Adrenal gland (tissue), 5 donors: ENCODE measurements around the gene C10orf90.

Source experiments
- CTCF ChIP-seq, 6 experiments: fragments of 450-650 bp in 4 of 6; fragments of 200-600 bp in 2 of 6; sonication (generic) in 1 of 6; IDR thresholded peaks; 1 replicate in 5 of 6; 2 replicates in 1 of 6; pipeline versions ENCODE4 v1.5.1 to v1.8.0; 2016 to 2021; ENCODE audit warnings: antibody characterized with exemption in 6 of 6, mild to moderate bottlenecking in 2 of 6, moderate library complexity in 1 of 6
- POLR2A ChIP-seq, 2 donors: fragments of 450-650 bp; IDR thresholded peaks; one replicate each; pipeline ENCODE4 v1.6.1; 2017; ENCODE audit warnings: antibody characterized with exemption in 2 of 2, mild to moderate bottlenecking in 2 of 2, moderate library complexity in 1 of 2
- donor health status: DM: no; HTN: no; CAD: no.

- TF ChIP-seq CTCF (IDR thresholded peaks at IDR 0.05) (no peak), POLR2A (IDR thresholded peaks at IDR 0.05) (no peak)
These were observed 277.4 kb downstream of the C10orf90 start for GRCh38 chr10:126393076-126393475.
